Dermis blood vessel endothelial cell (primary cell): ENCODE results near the gene ENO1. TPM values are rescaled to one million over a fixed set of nuclear protein-coding genes. Genes with fewer than 3 reads are reported as not detected.
"Not testable (repeated sequence)": the region's sequence is repeated elsewhere in the genome, so short reads cannot be mapped to it uniquely, and the experiment has no call there.

ENCODE experiments used
- DNase-seq: peaks from one replicate; pipeline ENCODE4 v3.0.0; 2010
- total RNA-seq: library from RNA; depleted of rRNA; stranded (reverse); fragments of >200 nt; gene quantifications from 2 replicates; pipeline ENCODE4 v1.2.3, GENCODE V29; 2014

Gene ENO1
- total RNA-seq, 1 donor from 2014 or later, result 1,154 TPM

DNA sequence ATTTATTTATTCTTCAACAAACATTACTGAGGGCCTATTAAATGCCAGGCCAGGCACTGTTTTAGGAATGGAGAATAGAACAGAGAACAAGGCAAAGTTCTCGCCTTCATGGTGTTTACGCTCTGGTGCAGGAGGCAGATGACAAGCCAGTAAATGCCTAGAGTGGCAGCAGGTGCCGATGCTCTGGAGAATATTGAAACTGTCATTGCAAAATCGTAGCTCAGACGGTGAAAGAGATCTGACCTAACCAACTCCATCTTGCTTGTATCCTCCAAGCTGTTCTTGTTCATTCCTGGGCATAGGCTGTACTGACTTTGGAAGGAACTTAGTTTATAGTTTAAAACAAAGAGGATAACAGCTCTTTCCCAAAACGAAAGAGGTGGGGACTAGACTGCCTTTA is 13.5 kb upstream of the ENO1 start:
- no peak for DNase-seq

DNA sequence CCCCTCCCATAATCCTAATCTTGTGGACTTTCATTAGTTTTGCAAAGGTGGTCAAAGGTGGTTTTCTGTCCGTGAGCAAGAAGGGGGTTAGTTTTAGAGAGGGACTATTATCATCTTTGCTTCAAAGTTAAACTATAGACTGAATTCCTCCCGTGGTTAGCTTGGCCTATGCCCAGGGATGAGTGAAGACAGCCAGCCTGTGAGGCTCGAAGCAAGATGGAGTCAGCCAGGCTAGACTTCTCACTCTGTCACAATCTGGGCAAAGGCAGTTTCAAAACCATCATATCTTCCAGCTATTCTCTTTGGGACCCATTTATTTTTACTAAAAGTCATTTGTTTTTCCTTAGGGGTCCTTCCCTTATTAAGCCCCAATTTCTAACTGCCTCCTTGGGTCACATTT is 12.9 kb upstream of the ENO1 start:
- DNase-seq, result no peak

DNA sequence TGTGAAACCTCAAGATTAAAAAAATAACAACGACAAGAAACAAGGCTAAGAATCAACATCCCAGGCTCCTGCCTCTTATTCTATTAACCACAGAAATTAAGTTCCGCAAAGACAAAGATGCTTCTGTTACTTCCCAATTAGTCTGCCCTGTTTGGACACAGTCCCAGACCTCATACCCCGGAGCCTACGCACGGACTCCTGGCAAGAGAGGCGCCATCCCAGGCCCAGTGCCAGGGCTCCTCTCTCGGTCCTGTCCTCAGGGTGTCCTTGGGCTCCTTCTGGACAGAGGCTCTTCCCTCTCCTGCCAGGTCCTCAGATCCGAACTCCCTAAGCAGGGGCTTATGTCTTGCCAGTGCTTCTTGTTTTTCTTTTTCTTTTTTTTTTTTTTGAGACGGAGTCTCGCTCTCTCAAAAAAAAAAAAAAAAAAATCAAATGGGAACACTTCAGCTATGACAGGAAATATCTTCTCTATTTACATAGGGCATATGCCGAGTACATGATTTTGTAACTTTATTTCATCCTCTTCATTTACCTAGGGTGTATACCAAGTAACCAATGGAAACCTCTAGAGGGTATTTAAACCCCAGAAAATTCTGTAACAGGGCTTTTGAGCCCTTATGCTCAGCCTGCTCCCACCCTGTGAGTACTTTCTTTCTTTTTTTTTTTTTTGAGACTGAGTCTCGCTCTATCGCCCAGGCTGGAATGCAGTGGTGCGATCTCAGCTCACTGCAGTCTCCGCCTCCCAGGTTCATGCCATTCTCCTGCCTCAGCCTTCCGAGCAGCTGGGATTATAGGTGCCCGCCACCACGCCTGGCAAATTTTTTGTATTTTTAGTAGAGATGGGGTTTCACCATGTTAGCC is 11.7 kb upstream of the ENO1 start:
- DNase-seq, result peak; percentile 55

DNA sequence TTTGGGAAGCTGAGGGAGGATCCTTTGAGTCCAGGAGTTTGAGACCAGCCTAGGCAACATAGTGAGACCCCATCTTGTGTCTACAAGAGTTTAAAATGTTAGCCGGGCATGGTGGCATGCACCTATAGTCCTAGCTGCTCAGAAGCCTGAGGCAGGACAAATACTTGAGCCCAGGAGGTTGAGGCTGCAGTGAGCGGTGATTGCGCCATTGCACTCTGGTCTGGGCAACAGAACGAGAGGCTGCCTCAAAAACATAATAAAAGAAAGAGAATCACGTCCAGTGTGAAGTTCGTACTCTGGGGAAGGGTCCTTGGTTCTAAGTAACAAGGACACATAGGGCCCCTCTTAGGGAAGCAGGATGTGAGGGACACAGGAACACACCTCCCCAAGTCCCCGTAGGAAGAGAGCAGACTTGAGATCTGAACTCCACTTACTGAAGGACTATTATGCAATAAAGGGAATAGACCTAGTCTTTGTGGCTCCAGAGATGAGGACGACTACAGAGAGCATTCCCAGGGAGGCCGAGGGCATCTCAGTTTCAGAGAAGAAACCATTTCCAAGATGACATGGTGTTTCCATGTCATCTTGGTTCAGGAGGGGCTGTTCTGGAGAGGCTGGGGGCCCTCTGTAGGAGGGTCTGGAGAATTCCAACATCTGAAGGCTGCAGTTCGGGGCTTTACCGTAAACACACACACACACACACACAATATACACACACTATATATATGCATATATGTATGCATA is 10.8 kb upstream of the ENO1 start:
- no peak for DNase-seq

DNA sequence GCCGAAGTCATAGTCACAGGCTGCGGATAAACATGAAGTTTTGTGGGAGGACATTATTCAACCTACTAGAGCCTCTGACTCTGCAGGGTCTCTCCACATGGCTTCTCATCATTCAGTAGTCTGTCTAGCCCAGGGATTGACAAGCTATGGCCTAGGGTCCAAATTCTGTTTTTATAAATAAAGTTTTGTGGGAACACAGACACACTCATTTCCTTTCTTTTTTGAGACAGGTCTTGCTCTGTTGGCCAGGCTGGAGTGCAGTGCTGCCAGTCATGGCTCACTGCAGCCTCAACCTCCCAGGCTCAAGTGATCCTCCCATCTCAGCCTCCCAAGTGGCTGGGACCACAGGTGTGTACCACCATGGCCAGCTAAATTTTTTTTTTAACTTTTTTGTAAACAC is 8.1 kb upstream of the ENO1 start:
- no peak for DNase-seq

DNA sequence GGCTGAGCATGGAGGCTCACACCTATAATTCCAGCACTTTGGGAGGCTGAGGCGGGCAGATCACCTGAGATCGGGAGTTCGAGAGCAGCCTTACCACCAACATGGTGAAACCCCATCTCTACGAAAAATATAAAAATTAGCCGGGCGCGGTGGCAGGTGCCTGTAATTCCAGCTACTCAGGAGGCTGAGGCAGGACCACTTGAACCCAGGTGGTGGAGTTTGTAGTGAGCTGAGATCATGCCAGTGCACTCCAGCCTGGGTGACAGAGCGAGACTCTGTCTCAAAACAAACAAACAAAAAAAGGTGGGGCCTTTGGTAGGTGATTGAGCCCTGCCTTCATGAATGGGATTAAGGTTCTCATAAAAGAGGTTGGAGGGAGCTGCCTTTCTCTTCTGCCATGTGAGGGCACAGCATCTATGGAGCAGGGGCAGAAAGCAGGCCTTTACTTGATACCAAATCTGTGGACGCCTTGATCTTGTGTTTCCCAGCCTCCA is 7.6 kb upstream of the ENO1 start:
- not testable (repeated sequence) for DNase-seq

DNA sequence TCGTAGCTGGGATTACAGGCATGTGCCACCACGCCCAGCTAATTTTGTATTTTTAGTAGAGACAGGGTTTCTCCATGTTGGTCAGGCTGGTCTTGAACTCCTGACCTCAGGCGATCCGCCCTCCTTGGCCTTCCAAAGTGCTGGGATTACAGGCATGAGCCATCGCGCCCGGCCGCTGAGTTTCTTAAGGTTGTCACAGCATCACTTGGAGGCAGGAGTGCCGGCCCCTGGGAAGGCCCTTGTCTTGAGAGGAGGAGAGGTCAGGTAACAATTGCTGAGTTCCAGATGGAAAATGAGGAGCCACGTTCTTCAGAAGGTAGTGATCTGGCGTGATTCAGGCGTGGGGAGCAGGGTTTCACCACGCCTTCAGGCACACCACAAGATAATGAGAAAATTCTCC is 5.6 kb upstream of the ENO1 start:
- not testable (repeated sequence) for DNase-seq

DNA sequence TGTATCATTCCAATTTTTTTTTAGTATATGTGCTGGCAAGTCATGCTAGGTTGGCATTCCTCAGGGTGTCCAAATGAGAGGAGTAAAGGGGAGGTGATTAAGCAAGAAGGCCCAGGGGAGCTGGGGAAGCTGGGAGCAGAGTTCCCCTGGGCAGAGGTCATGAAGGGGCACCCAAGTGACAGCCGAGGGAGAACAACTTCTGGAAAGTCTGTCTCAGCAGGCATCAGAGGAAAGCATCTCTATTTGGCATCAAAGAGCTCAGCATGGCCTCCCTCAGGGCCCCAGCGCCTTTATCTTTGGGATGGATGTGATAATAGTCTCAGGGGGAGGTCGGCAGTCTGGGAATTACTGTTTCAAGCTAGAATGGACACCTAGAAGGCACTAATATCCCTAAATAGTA is 5.0 kb upstream of the ENO1 start:
- no peak for DNase-seq

DNA sequence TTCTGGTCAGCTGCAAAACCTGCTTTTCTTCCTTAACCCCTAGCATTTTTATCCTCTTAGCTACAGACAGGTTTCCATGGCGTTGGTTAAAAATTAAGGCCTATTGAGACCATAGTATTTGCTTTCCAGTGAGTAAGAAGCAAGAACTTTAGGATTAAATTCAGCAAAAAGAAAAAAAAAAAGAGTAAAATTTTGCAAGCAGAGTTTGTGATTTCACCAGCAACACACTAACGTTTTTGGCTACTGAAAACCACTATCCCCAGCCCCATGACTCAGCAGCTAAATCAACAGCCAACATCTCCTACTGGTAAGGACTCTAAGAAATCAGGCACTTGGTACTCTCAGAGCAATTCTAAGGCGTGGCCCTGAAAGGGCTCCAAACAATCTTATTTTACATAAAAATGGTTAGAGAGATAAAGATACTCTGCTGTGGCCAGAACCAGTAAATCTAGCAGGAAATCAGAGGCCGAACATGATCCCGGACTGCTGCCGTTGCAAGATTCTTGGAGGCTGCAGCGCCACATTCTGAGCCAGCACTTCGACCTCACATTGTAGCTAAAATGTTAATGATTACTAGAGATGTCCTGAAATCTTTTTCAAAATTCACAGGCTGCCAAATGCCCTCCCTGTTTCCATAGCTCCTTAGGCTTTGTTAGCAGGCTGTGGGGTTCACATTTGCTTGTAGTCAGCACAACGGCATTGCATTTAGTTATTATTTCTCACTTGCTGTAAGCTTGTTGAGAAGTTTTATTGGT is 1.6 kb upstream of the ENO1 start:
- peak; percentile 47 for DNase-seq

DNA sequence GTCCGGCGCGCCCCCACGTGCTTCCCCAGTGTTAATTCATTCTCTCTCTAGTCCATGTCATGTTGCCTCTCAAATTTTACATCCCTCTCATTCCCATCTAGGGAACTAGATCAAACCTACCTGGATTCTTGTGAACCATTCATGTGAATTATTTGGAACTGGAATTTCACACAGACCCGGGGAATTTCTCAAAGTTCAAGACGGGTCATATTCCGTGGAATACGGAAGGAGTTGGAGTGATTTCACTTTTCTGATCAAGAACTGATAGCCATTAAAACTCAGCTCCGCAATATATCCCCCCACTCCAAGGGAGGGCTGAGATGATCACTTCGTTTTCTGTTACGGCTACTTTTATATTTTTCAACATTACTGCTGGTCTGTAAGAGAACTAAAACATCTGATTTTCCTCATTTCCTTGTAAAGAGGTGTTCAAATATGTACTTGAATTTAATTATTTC is 1.0 kb upstream of the ENO1 start:
- no peak for DNase-seq

DNA sequence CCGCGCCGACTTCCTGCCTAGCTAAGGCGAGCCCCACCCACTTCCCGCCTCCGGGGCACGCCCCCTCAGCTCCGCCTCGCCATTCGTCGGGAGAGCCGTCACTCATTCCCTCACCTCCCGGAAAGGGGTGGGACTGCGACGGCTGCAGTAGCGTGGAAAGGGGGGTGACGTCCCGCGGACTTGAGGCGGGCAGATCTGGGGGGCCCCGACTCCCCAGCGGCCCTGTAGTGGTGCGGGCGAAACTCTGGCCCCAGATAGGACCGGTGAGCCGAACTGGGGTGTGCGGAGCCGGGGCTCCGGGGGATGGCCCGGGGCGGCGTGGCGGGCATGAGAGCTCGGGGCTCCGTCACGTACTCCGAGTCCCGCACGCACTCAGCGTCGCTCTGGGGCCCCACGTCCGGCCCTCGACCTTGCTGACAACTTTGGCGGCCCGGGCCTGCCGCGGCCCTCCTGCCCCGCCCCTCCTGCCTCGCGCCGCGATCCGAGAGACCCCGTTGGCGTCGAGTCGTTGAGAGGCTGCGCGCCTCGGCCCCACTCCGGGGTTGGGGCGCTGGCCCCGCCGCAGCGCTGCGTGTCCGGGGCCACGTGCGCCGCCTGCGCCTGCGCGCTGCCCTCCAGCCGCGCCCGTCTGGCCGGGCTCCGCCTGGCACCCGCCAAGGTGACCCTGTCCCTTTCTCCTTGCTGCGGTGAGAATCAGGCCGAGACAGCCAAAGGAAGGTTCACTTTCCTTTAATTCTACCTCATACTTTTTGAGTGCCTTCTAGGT is 395 bp upstream of the ENO1 start:
- peak; percentile 99 for DNase-seq

DNA sequence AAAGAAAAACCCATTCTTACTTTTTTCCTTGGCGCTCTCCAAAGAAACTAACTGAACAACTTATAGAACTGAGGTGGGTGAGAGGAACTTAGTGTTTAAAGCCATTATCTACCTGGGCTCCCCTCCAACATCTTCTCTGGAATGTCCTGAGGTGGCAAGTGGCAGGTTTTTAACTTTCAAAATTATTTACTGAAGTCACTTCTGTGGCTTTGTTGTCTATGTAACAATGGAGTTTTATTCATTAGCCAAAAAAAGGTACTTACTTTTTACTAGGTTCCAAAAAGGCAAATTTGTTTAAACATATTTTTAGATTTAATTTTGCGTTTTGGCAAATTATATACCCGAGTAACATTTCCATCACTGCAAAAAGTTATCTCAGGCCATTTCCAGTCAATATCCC is 2.4 kb downstream of the ENO1 start:
- no peak for DNase-seq

DNA sequence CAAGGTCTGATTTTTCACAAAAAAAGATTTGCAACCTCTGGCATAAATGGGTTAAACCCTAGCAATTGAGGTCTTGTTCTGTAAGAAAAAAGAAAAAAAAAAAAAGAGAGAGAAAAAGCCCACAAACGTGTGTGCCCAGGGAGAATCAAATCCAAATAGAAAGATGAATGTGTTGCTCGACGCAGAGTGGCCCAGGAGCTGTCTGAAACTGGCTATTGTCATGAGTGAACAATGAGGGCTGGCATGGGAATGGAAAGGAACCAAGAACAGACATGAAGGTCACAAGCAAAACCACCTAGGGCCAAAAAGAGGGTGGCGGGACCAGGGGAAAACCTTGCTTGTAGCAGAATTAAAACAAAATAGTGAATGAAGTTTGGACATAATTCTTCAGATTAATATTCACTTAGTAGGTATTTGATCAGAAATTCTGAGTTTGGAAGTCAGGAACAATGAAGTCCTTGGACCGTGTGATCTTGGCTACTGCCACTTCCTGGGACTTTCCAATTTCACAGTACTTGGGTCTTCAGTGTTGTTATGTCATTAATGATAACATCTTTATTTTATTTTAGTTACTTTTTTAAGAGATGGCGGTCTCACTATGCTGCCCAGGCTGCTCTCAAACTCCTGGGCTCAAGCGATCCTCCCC is 3.1 kb downstream of the ENO1 start:
- DNase-seq, result peak; percentile 67

DNA sequence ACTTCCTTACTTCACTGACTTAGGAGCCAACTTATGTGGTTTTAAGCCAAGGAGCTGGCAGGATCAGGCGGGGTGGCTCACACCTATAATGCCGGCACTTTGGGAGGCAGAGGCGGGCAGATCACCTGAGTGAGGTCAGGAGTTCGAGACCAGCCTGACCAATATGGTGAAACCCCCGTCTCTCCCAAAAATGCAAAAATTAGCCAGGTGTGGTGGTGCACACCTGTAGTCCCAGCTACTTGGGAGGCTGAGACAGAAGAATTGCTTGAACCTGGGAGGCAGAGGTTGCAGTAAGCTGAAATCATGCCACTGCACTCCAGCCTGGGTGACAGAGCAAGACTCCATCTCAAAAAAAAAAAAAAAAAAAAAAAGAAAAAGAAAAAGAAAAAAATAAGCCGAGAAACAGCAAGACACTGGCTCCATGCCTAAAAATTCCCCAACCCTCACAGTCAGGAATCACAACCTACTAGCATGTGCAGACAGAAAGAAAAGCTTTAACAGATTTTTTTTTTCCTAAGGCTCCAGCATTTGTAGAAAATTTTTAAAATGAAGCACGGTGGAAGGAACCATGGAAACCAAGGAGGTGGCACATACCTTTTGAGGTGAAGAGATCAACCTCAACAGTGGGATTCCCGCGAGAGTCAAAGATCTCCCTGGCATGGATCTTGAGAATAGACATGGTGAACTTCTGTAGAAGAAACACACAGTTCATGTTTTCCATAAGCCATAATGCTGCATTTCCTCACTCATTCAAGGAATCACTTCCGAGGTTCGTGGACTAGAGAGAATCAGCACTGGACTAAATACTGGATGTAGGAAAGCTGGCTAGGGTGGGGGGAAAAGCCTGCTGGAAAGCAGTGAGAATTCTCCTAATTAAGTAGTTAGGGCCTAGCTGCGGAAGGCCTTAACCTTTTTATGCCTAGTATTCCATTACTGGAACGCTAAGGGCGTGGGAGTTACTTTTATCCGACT is 4.0 kb downstream of the ENO1 start:
- no peak for DNase-seq

DNA sequence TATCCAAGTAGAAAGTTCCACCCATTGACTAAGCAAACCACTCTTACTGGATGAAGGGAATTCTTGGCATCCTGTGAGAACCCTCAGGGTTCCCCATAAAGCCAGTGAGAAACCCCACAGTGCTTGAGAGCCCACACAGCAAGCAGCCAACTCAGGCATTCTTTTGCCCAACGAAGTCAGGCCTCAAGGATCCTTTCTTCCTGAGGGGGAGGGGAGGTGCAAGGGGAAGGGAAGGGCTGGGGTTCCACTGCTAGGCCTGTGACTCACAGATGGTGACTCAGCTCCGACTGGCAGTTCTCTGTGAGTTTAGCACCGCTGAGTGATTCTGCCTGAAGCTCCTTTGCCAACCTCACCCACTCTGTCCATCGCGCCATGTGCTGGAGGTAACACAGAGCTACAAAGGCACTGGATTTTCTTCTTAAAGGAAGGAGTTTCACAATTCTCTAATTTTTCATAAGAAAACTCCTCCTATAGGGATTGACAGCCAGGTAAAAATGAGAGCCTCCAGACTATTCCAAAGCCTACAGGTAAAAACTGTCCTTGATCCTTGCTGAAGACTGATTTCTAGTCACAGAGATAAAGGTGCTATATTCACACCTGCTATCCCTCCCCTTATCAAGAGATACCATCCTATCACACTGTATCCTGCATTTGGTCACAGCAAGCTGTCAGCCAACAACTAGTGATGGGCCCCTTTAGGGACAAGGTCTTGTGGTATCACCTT is 4.8 kb downstream of the ENO1 start:
- peak; percentile 97 for DNase-seq

DNA sequence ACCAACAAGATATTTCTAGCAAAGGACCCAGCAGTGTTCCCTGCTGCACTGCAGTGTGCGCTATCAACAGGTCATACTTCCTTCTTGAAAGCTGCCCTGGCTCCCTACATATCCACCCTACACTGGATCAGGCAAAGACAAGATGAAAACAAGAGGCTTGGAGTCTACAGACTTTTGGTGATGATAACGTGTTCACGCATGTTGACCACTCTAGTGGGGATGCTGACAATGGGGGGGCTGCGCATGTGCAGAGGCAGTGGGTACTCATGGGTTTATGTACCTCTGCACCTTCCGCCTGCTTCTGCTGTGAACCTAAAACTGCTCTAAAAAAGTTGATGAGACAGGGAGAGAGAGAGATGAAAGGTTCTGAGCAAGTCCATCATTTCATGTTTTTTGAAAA is 5.5 kb downstream of the ENO1 start:
- DNase-seq, result no peak

DNA sequence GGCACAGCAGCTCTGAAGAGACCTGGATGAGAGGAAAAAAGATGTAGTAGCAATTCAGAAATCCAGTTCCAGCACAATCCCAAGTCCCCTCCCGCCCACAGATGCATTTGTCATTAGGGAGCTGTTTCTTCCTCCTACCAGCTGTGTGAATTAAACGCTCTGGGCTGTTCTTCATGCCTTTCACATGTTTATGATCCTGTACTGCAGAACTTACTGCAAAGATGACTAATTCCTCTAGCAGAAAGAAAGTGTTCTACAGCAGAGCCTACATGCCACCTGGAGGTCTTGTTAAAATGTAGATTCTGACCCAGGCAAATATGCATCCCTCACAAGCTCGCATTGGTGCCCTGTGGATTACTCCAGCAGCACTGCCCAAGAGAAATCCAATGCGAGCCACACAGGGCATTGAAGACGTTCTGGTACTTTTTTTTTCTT is 6.5 kb downstream of the ENO1 start:
- no peak for DNase-seq

DNA sequence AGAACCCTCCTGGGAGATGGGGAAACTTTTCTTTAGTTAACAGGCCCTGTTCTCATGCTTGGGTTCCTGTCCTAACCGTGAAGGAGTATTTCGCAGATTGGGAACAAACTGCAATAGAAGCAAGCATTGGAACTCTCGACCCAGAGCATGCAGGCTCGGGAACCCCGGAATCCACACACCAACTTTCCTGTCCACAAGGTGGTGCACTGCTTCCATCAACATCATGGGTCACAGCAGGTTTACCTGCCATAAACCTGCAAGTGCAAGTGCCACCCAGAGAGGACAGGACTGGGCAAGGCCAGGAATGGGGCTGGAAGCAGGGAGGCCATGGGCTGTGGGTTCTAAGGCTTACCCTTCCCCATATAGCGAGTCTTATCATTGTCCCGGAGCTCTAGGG is 6.9 kb downstream of the ENO1 start:
- no peak for DNase-seq

DNA sequence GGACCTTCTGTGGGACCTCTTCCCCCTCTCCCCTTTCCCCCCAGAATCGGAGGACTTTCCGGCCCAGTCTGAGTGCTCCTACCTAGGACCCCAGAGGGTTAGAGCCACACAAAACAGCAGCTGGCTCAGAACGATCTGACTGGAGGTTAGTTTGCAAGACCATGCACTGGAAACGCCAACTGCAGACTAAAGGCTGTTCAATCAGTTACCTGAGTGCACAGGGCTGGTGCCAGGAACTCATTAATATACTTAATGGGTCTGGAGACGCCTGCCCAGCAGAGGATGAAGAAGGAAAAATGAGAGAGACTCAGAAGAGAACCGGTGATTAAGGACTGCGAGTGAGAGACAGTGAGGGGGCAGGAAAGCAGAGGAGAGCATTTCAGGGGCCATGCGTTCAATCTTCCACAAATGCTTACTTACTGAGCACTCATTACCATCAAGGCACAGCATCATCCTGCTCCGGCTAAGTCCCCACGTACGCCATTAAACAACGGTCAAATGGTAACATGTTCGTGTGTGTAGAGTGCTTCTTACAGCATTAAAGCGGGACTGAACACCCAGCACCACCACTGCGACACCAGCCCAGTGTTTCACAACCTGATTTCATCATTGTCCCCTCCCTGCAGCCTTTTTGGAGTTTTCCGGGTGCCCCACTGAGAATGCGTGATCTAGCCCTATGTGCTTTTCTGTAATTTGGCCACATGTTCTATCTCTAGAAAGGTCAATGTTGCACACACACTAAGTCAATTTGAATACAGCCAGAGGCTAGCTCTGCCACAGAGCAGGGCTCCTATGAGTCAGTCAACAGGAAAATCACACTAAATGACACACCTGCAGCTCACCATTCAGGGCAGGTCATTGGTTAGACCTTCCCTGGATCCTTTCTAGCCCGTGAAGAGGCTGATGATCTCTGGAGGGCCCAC is 7.6 kb downstream of the ENO1 start:
- no peak for DNase-seq
